ENCODE data around the gene TARBP1.

- TF ChIP-seq CHD1 (IDR thresholded peaks at IDR 0.05; ENCODE audit: low read depth, low read length) (no peak), POLR2A (IDR thresholded peaks at IDR 0.05; ENCODE audit: control extremely low read depth in 1 of 2, low read depth in 2 of 2, low read length in 2 of 2) (no peak), CTCF (IDR thresholded peaks at IDR 0.05; ENCODE audit: control extremely low read depth in 1 of 3, insufficient read depth in 1 of 3, low read depth in 1 of 3, low read length in 3 of 3) (no peak), CEBPB (IDR thresholded peaks at IDR 0.05; ENCODE audit: low read depth, low read length) (no peak), CBX5 (IDR thresholded peaks at IDR 0.05; ENCODE audit: low read depth, low read length) (no peak), RAD21 (IDR thresholded peaks at IDR 0.05 in 1 of 2, conservative IDR thresholded peaks at IDR 0.05 in 1 of 2; ENCODE audit: low read depth in 2 of 2, low read length in 2 of 2) (no peak), PHF8 (conservative IDR thresholded peaks at IDR 0.05; ENCODE audit: low read depth, low read length) (no peak), YY1 (IDR thresholded peaks at IDR 0.05; ENCODE audit: low read depth, low read length) (no peak), POLR2AphosphoS5 (IDR thresholded peaks at IDR 0.05; ENCODE audit: low read depth, low read length) (no peak), MAX (IDR thresholded peaks at IDR 0.05) (no peak)
Measured at GRCh38 chr1:234372011-234372757, 106.8 kb downstream of the TARBP1 start.
